Measurements from ENCODE around the gene MORC2.

GRCh38 chr22:30947816-30948454, 20.6 kb downstream of the MORC2 start:
- TF ChIP-seq EZH2 (IDR thresholded peaks at IDR 0.05) (no peak), POLR2AphosphoS5 (IDR thresholded peaks at IDR 0.05; ENCODE audit: borderline replicate concordance, low read depth, low read length) (no peak)

All from SK-N-MC (cell line).